CD14-positive monocyte (primary cell): ENCODE data around the gene RLBP1. TPM values are rescaled to one million over a fixed set of nuclear protein-coding genes. Genes with fewer than 3 reads are reported as not detected.

Source experiments
- DNase-seq, 3 donors: peaks; one replicate each; pipeline ENCODE4 v3.0.0-alpha.2; 2011 to 2022
- H2AFZ ChIP-seq: 2 replicates; pipeline ENCODE4 v1.6.0; 2012; ENCODE audit warnings: mild to moderate bottlenecking, low read depth, low read length, inconsistent platforms; ENCODE audit not compliant: insufficient read depth, poor library complexity, severe bottlenecking
- H3K27ac ChIP-seq, 2 donors: 1 replicate in 1 of 2; 2 replicates in 1 of 2; pipeline ENCODE4 v1.5.1; 2012 to 2013; ENCODE audit warnings: low read length in 2 of 2, control low read depth in 1 of 2, inconsistent platforms in 1 of 2, low read depth in 1 of 2, mild to moderate bottlenecking in 1 of 2
- H3K27me3 ChIP-seq, 2 donors: one replicate each; pipeline versions ENCODE4 v1.6.0 to v1.6.1; 2011 to 2013; ENCODE audit warnings: low read length in 2 of 2; ENCODE audit not compliant: control insufficient read depth in 2 of 2, insufficient read depth in 2 of 2
- H3K36me3 ChIP-seq, 2 donors: replicated peaks in 1 of 2; 1 replicate in 1 of 2; 2 replicates in 1 of 2; pipeline versions ENCODE4 v1.5.1 to v1.6.1; 2012 to 2013; ENCODE audit warnings: low read length in 2 of 2, control low read depth in 1 of 2, inconsistent platforms in 1 of 2, mild to moderate bottlenecking in 1 of 2; ENCODE audit not compliant: insufficient read depth in 2 of 2, control insufficient read depth in 1 of 2
- H3K4me1 ChIP-seq, 2 donors: 1 replicate in 1 of 2; 2 replicates in 1 of 2; pipeline versions ENCODE4 v1.5.1 to v1.6.1; 2012 to 2013; ENCODE audit warnings: low read length in 2 of 2, control low read depth in 1 of 2, inconsistent platforms in 1 of 2, mild to moderate bottlenecking in 1 of 2, moderate library complexity in 1 of 2; ENCODE audit not compliant: insufficient read depth in 2 of 2, control insufficient read depth in 1 of 2
- H3K4me2 ChIP-seq: replicated peaks from 2 replicates; pipeline ENCODE3; 2012; ENCODE audit warnings: low read length, moderate library complexity, mild to moderate bottlenecking; ENCODE audit not compliant: poor library complexity, severe bottlenecking; ENCODE audit errors: extremely low read depth
- H3K4me3 ChIP-seq, 3 experiments: fragments of 200-600 bp in 1 of 3; sonication (generic) in 1 of 3; replicated peaks in 1 of 3; 1 replicate in 2 of 3; 2 replicates in 1 of 3; pipeline ENCODE4 v1.5.1; 2011 to 2013; ENCODE audit warnings: low read length in 3 of 3, mild to moderate bottlenecking in 3 of 3, control low read depth in 2 of 3, low read depth in 2 of 3, inconsistent platforms in 1 of 3, moderate library complexity in 1 of 3
- H3K79me2 ChIP-seq: 2 replicates; pipeline ENCODE4 v1.6.0; 2012; ENCODE audit warnings: mild to moderate bottlenecking, control low read depth, inconsistent platforms, low read length, moderate library complexity; ENCODE audit not compliant: insufficient read depth
- H3K9ac ChIP-seq: 2 replicates; pipeline ENCODE4 v1.6.0; 2017; ENCODE audit warnings: low read length, mild to moderate bottlenecking; ENCODE audit not compliant: insufficient read depth, poor library complexity, severe bottlenecking
- H3K9me3 ChIP-seq, 2 donors: replicated peaks in 1 of 2; 1 replicate in 1 of 2; 2 replicates in 1 of 2; pipeline versions ENCODE4 v1.5.1 to v1.6.1; 2012 to 2013; ENCODE audit warnings: low read length in 2 of 2, control low read depth in 1 of 2; ENCODE audit not compliant: control insufficient read depth in 1 of 2, insufficient read depth in 1 of 2
- H4K20me1 ChIP-seq: 2 replicates; pipeline ENCODE4 v1.6.0; 2012; ENCODE audit warnings: mild to moderate bottlenecking, low read length, control low read depth, moderate library complexity; ENCODE audit not compliant: insufficient read depth
- H3K27ac Mint-ChIP-seq, 7 donors: one replicate each; pipeline ENCODE4 v1.8.0; 2020; ENCODE audit warnings: mild to moderate bottlenecking in 7 of 7, mixed read lengths in 7 of 7, moderate library complexity in 6 of 7, inconsistent platforms in 2 of 7
- H3K27me3 Mint-ChIP-seq, 3 donors: one replicate each; pipeline ENCODE4 v1.8.0; 2021 to 2022; ENCODE audit warnings: low read depth in 3 of 3, mild to moderate bottlenecking in 3 of 3, mixed read lengths in 3 of 3, moderate library complexity in 3 of 3, inconsistent platforms in 1 of 3
- H3K36me3 Mint-ChIP-seq, 2 donors: one replicate each; pipeline ENCODE4 v1.8.0; 2020; ENCODE audit warnings: mixed read lengths in 2 of 2, inconsistent platforms in 1 of 2, mild to moderate bottlenecking in 1 of 2
- H3K4me1 Mint-ChIP-seq: one replicate; pipeline ENCODE4 v1.8.0; 2020; ENCODE audit warnings: mild to moderate bottlenecking, mixed read lengths
- H3K4me3 Mint-ChIP-seq, 2 donors: one replicate each; pipeline ENCODE4 v1.8.0; 2020; ENCODE audit warnings: mild to moderate bottlenecking in 2 of 2, mixed read lengths in 2 of 2, moderate library complexity in 1 of 2
- H3K9me3 Mint-ChIP-seq, 7 donors: one replicate each; pipeline ENCODE4 v1.8.0; 2020 to 2022; ENCODE audit warnings: mixed read lengths in 7 of 7, mild to moderate bottlenecking in 6 of 7, moderate library complexity in 6 of 7, inconsistent platforms in 2 of 7
- CTCF ChIP-seq: fragments of 200-600 bp; IDR thresholded peaks from one replicate; pipeline ENCODE4 v1.8.0; 2022; ENCODE audit warnings: antibody characterized with exemption, mild to moderate bottlenecking
- WGBS: methylation state at CpG from one replicate; pipeline ENCODE4 v1.1.5; 2013; ENCODE audit warnings: missing lambda C conversion rate; ENCODE audit not compliant: insufficient coverage; 5-methylcytosine and 5-hydroxymethylcytosine counted together
- intact Hi-C, 2 donors: fragments of 100-400 bp; cut with micrococcal nuclease; formaldehyde crosslinking; loops; one replicate each; pipeline versions ENCODE4 v1.15.0 to v1.15.1; 2023
- polyA plus RNA-seq, 3 donors: library from polyadenylated mRNA; depleted of rRNA in 1 of 3; unstranded in 2 of 3; stranded (reverse) in 1 of 3; fragments of 300-500 nt in 2 of 3; fragments of >200 nt in 1 of 3; fragmentation: Illumina TruSeq in 2 of 3; gene quantifications; 1 replicate in 2 of 3; 2 replicates in 1 of 3; pipeline ENCODE4 v1.2.3, GENCODE V29; 2012 to 2021

RLBP1 gene
- polyA plus RNA-seq, 3 donors: not detected

GRCh38 chr15:89197503-89197971, 23.8 kb downstream of the RLBP1 start:
- H3K4me3 ChIP-seq: no peak overlapping the region
- H3K9me3 ChIP-seq: no peaks in the 10 kb centered on the region
- H3K9ac ChIP-seq: no peak overlapping the region
- no peak overlapping the region for H3K4me2 ChIP-seq
- no peaks in the 10 kb centered on the region for H4K20me1 ChIP-seq
- no peaks in the 10 kb centered on the region for H3K79me2 ChIP-seq
- intact Hi-C loops: no loop called here
- no peak overlapping the region for H3K27ac ChIP-seq
- H3K27ac Mint-ChIP-seq: no peak overlapping the region
- H3K4me3 Mint-ChIP-seq: no peak overlapping the region
- peaks cover 89 to 99% of the 10 kb centered on the region in 2 donors for H3K36me3 Mint-ChIP-seq
- H3K27me3 Mint-ChIP-seq: no peaks in the 10 kb centered on the region
- no peak overlapping the region for H2AFZ ChIP-seq
- no peaks in the 10 kb centered on the region for H3K27me3 ChIP-seq
- TF ChIP-seq CTCF: no peak
- WGBS: 85% methylated on average over 4 of the region's 4 CpGs
- H3K36me3 ChIP-seq: peaks cover 78 to 95% of the 10 kb centered on the region in 2 donors
- no peak for DNase-seq
- no peaks in the 10 kb centered on the region for H3K4me1 ChIP-seq
- H3K9me3 Mint-ChIP-seq: no peaks in the 10 kb centered on the region
- H3K4me1 Mint-ChIP-seq: no peaks in the 10 kb centered on the region

- no peaks in the 10 kb centered on the region for H3K9me3 Mint-ChIP-seq
- intact Hi-C loops: no loop called here
- TF ChIP-seq CTCF: no peak
- Histone ChIP-seq H3K9me3 (no peaks in the 10 kb centered on the region), H3K4me3 (no peak overlapping the region), H3K79me2 (no peaks in the 10 kb centered on the region), H3K4me1 (no peaks in the 10 kb centered on the region), H3K4me2 (no peak overlapping the region), H4K20me1 (no peaks in the 10 kb centered on the region), H2AFZ (no peak overlapping the region), H3K9ac (no peak overlapping the region), H3K27me3 (no peaks in the 10 kb centered on the region), H3K27ac (no peak overlapping the region), H3K36me3 (peaks cover 83 to 100% of the 10 kb centered on the region in 2 donors)
- no peak for DNase-seq
- H3K4me3 Mint-ChIP-seq: no peak overlapping the region
- H3K36me3 Mint-ChIP-seq: peaks cover 90 to 99% of the 10 kb centered on the region in 2 donors
- WGBS: 50% methylated on average over 3 of the region's 7 CpGs
- no peaks in the 10 kb centered on the region for H3K27me3 Mint-ChIP-seq
- no peaks in the 10 kb centered on the region for H3K4me1 Mint-ChIP-seq
- H3K27ac Mint-ChIP-seq: no peak overlapping the region
Observed at GRCh38 chr15:89196994-89197393, 24.4 kb downstream of the RLBP1 start.
